RKO (cell line): Measurements from ENCODE around the gene PHLPP1.

Experiments
- DNase-seq: peaks from one replicate; pipeline ENCODE4 v3.0.0-alpha.2; 2016; ENCODE audit warnings: low spot score

The PHLPP1 gene

DNA sequence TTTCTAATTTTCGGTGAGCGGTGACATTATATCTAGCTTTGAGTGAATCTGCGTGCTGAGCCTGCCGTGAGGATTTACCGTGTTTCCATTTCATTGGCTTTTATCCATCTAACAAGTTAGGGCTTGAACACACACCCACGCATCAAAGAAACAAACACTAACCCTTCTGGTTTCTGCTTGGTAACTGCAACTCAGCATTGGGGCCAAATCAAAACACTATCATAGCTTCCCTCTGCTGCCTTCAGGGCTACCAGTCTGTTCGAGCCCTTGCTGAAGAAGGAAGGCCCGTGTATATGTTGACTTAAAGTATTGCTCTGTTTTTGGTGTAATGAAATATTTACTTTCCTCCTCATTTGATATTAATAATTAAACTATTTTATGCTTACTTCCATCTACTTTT is 227.2 kb downstream of the PHLPP1 start:
- no peak for DNase-seq

DNA sequence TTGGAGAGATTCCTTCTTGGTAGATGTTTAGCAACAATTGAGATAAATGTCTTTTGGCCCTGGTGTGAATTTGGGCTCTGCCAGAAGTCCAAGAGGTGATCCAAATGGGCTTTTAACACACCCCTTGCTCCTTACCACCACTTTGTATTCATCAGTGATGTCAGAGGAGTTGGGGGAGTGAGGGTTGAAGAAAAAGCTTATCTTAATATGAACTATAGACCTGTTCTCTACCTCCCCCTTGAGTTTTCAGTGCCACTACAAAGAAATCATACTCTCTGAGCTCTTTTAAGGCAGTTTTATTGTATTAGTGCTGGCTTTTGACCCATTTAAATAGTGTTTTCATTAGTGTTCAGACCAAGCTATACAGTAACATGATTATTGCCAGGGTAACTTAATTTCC is 229.1 kb downstream of the PHLPP1 start:
- no peak for DNase-seq

DNA sequence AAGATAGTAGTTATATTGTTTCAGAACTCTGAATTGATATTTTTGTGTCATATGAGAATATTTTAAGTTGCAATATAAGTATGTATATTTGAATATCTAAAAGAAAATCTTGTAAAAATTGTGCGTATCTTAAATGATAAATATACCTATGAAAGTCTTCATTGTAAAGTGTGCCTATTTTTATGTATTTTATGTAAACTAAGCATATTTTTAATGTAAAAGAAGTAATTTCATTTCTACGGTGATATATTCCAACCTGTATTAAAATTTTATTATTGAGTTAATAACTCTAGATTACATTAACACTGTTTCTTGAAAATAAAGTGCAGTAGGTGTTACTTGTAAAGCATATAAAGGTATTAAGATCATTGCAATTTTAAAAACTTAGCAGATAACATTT is 233.4 kb downstream of the PHLPP1 start:
- no peak for DNase-seq

DNA sequence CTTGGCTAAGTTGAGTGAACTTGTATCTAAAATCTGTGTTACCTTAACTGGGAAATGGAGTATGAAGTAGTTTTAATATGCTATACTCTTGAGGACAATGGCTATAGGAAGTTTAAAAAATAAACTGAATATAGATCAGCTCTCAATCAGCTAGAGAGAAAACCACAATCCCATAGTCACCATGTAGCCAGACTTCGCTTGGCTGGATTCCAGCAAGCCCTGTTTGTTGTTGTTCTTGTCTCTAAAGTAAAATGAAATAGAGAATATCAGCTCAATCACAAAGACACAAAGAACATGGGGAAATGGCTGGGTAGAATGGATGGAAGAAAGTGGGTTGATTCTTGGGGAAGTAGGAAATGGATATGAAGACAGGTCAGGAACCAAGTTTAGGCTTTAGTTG is 234.9 kb downstream of the PHLPP1 start:
- no peak for DNase-seq

DNA sequence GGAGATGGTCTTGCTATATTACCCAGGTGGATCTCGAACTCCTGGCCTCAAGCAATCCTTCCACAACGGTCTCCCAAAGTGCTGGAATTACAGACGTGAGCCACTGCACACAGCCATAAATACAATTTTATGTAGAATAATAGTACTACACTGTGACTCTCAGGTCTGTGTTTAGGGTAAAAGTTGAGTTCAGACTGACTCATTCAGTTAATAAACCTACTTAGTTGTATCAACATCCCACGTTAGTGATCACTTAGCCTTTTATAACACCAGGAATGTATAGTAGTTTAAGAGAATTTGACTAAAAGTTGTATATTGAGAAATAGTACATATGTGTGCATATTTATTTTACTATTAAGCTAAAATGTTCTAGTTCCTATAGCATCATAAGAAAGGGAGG is 237.5 kb downstream of the PHLPP1 start:
- no peak for DNase-seq

DNA sequence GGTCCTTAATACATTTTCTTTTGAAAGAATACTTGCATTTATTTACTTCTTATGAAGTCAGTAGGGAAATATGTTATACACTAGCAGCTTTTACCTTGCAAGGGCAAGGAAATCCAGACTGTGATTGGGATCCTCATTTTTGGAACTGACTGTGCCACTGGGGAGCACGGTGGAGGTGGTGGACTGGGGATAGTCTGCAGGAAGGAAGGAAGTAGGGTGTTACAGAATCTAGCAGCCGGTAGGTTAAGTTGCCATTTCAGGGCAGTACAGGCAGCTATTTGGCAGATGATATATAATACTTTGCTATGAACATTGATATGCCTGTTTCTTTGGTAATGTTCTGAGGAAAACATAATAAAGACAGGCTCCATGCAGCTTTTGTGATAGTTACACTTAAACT is 238.3 kb downstream of the PHLPP1 start:
- DNase-seq = no peak

DNA sequence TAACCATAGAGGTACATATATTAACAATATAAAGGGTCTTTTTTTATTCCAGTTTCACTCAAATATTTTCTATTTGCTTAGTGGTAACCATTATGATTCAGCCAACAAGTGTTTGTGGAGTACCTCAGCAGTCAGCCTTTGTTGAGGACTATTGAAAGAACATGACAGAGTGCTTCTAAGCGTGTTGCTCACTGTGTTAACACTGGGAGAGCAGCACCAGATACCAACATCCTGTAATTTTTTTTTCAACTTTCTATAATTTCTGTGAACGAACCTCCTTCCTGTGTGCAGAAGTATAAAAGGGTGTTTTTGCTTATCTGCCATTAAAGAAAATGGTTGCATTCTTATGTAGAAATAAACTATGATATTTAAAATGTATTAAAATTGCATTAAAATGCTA is 239.0 kb downstream of the PHLPP1 start:
- no peak for DNase-seq

DNA sequence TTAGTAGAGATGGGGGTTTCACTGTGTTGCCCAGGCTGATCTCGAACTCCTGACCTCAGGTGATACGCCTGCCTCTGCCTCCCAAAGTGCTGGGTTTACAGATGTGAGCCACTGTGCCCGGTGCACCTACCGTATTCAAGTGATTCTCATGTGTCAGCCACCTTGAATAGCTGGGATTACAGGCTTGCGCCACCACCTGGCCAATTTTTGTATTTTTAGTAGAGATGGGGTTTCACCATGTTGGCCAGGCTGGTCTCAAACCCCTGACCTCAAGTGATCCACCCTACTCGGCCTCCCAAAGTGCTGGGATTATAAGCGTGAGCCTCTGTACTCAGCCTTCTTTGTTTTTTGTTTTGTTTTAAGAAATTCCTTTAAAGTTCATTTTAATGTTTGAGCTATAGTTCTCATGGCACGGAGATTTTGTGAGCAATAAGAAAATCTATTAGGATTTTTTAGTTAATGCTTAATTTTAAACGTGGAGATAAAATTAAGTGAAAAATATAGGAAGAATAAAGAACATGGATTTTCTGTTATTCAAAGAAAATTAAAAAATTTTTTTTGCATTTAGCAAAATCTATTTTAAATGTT is 242.6 kb downstream of the PHLPP1 start:
- no peak for DNase-seq

DNA sequence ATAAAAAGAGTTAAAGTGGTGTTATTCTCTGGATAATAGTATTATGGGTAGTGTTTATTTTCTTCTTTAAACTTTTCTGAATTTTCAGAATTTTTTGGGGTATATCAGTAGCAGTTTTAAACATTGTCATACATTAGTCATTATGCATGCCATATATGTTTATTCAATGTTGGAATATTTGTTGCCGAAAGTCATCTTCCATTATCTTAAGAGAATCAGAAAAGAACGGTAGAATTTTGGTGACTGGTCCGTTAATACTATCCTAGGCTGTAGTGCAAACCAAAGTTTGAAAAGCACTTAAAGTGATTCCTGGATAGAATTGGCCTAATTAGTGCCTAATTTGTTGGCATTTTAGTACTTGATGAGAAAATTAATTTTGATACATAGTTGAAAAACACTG is 244.1 kb downstream of the PHLPP1 start:
- no peak for DNase-seq

DNA sequence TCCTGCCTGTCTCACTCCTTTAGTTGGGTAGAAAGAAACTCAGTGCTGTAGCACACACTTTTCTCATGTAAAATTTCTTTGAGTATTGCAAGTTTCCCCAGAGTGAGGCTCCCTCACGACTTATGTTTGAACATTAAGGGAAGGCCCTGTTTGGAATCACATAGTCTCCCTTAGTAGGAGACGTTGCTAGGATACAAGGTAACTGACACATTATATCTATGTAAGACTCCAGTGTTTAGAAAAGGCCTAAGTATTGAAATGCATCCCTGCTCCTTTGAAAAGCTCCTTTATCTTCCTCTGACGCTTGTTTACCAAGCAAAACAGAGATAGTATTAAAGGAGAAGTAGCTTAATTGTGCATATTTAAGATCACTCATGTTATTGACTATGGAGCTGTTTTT is 248.2 kb downstream of the PHLPP1 start:
- DNase-seq = no peak

DNA sequence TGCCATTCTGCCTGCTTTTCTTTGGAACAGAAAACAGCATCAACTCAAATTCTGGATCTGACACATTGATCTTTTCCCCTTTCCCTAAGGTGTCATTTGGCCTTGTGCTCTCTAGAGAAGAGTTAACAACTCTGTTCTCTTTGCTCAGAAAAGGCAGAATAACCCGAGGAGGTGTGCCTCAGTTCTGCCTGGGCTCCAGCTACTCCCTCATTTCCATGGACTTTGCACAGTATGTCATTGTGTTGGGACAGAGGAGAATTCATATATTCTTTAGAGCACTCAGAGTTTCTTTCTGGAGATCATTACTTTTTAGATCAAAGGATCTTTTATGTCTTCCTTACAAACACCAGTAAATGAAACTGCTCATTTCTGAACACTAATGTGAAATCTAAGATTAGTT is 249.1 kb downstream of the PHLPP1 start:
- DNase-seq = no peak

DNA sequence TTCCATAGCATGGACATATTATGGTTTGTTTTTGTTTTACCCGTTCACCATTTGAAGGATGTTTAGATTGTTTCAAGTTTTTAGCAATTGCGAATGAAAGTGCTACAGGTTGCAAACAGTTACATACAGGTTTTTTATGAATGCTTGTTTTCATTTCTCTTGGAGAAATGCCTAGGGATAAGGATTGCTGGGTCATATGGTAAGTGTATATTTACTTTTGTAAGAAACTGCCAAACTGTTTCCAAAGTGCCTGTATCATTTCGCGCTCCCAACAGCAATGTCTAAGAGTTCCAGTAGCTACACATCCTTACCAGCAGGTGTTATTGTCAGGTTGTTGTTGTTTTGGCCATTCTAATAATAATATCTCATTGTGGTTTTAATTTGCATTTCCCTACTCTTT is 251.7 kb downstream of the PHLPP1 start:
- no peak for DNase-seq

DNA sequence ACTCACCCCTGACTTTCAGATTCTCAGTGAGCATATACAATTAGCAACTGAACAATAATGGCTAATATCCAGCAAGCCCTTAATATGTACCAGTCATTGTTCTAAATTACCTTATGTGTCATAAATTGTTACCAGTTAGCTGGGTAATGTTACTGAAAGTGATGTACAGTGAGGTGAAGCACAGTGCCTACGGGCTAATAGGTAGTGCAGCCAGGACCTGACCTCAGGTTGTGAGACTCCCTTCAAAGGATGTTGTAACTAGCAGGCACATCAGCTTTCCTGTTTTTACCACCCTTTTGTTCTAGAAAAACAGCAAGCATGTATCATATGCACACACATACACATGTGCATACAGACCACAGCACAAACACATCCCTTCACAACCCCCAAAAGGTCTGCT is 258.3 kb downstream of the PHLPP1 start:
- no peak for DNase-seq

DNA sequence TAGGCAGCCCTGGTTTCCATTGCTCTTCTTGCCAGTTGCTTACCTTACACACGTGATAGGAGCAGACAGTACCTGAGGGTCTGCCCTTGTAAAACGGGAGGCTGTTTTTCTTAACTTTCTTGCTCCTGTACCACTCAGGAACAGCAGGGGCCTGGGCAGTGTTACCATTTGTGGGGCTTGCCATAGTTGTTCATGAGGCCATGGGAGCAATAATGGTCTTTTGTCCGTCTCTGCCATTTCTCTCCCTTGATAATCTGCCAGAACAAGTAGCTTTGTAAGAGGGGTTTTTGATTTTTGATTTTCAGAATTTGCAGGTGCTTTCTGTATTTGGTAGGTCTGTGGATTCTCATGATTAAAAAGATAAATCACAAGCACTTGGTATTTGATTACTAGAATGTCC is 259.0 kb downstream of the PHLPP1 start:
- DNase-seq = no peak

DNA sequence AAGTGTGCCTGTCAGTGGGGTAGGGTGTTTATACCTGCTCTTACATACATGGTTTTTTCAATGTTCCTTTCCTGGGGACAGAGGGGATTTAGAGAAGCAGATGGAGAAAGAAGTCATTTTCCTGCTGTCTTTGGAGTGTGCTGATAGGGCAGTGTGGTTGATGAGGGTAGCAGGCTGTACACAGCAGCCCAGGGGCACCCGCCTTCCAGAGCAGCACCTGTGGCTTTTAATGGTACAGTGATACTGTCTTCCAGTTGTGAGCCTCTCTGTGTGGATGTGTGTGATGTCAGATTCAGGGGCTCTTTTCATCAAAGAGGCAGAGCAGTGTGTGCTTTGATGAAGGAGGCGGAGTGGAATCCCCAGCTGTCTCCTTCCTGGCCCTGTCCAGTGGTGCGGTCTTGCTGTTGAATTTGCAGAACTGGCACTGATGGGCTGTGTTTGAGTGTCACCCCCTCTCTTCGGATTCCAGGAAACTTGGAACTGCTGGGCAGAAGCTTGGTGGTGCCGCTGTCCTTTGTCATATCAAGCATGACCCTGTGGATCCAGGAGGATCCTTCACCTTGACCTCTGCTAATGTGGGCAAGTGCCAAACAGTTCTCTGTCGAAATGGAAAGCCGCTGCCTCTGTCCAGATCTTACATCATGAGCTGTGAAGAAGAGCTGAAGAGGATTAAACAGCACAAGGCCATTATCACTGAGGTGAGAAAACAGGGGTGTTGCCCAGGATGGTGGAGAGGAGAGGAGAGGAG is 259.8 kb downstream of the PHLPP1 start:
- DNase-seq = no peak

DNA sequence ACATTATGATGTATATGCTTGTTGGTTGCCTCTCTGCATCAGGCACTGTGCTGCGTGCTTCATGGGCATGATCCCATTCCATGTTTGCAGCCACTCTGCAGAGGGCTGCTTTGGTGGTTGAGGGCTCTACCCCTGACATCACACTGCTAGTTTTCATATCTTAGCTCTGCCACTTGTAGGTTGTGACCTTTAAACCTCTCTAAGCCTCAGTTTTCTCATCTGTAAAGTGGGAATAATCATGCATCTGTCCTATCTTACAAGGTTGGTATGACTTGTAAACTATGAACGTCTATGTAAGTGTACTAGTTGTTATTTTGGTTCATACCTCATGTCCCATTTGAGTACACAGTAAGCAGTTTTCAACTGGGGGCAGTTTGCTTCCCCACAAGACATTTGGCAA is 260.4 kb downstream of the PHLPP1 start:
- no peak for DNase-seq

DNA sequence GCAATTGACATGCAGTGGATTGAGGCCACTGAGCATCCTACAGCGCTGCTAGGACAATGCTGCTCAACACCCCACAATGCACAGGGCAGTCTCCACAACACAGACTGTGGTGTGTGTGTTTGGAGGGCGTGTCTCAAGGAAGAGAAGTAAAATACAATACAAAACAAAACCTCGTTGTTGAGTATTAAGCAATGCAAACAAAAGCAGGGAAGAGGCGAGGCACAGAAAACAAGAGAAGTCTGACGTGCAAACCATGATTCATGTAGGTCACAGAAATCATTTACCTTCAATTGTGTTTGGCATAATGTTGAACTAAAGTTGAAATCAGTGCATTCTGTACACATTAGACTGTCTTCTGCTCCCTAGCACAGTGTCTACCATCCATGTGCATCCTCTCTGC is 260.9 kb downstream of the PHLPP1 start:
- DNase-seq = no peak

DNA sequence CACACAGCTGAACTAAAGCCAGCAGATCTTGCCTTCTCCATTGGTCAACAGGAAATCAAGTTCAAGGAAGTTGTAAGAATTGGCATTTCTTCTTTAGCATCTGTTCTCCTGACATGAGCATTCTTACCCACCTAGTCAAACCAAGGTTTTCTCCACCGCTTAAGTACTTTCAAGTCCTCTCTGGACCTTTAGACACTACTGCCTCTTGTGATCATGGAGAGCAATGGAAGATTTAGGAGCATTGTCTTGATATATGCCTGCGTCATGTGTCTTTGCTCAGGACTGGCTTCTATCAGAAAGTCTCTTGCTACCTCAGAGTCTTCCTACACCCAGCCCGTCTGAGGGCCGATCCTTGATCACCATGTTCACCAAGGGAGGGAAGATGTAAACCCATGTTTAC is 262.2 kb downstream of the PHLPP1 start:
- DNase-seq = no peak

DNA sequence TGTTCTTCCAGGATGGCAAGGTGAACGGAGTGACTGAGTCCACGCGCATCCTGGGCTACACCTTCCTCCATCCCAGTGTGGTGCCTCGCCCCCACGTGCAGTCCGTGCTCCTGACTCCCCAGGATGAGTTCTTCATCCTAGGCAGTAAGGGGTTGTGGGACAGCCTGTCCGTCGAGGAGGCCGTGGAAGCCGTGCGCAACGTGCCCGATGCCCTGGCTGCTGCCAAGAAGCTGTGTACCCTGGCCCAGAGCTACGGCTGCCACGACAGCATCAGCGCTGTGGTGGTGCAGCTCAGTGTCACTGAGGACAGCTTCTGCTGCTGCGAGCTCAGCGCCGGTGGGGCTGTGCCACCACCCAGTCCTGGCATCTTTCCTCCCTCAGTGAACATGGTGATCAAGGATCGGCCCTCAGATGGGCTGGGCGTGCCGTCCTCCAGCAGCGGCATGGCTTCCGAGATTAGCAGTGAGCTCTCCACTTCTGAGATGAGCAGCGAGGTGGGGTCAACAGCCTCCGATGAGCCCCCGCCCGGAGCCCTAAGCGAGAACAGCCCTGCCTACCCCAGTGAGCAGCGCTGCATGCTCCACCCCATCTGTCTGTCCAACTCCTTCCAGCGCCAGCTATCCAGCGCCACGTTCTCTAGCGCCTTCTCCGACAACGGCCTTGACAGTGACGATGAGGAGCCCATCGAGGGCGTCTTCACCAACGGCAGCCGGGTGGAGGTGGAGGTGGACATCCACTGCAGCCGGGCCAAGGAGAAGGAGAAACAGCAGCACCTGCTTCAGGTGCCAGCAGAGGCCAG is 263.1 kb downstream of the PHLPP1 start:
- no peak for DNase-seq

DNA sequence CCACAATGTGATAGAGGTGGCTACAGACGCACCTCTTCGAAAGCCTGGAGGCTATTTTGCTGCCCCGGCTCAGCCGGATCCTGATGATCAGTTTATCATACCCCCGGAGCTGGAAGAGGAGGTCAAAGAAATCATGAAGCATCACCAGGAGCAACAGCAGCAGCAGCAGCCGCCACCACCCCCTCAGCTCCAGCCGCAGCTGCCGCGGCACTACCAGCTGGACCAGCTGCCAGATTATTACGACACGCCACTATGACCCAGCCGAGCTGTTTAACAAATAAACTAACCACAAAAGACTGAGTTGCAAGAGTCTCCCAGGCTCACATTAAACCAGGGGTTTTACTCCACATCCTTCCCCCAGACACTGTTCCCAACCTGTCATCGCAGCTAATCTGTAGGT is 263.8 kb downstream of the PHLPP1 start:
- DNase-seq = no peak

DNA sequence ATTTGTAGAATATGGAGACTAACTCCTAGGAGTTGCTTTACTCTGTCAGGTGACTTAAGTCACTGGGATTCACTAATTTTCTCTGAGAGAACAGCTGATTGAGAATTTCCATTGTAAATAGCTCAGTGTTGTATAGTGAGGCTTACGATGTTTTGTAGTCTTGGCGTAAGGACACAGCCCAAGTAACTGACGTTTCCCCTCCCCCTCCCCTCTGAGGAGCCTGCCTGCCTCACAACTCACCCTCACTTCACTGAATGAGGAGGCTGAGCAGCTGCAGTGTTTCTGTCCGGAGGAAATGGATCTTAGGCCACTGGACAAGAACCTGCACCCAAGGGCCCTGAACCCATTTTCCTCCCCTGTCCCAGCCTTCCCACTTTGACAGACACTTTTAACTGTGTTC is 264.6 kb downstream of the PHLPP1 start:
- no peak for DNase-seq

DNA sequence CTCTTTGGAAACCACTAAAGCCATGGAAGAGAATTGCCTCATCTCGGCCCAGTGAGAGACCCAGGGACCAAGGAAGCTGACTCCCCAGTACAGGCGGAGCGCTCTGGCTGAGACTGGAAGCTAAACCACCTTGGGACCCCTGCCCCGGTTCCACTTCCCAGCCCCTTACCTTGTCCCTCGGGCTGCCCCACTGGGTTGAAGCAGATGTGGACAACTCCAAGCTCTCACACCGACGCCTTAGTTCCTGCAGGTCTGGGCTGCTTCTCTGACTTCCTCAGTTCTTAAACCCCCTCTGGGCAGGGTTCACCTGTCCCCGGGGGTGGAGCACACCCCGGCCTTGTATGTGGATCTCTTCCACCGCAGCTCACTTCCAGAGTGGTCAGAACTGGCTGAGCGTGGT is 266.2 kb downstream of the PHLPP1 start:
- no peak for DNase-seq

DNA sequence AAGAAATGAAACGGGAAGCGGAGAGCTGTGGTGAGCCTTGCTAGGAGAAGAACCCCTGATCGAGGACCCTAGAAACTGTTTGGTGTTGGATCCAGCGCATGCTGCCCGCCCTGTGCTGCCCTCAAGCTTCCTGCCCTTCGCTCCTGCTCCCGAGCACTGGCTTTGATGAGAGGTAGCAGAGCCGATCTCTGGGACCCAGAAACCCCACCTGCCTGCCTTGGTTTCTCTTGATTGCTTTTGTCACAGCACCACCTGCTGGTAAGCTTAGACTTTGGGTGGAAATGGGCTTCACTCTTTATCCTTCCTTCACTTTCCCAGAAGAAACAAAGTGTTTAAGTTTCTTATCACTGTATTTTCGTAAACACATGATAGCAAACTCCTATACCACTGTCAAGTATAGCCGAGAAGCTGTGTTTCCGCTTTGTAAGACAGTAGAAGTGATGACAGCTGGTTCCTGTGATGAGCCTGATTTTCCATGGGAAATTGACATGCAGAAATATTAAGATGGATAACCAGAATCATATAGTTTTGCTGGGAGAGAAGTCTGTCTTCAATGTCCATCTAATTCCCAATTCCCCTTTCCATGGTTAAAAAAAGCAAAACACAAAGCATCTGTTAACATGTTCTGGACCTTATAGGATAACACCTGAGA is 267.4 kb downstream of the PHLPP1 start:
- peak; percentile 65 for DNase-seq
